OCI-LY1 (cell line): ENCODE results near the gene IGF2R.

Source experiments
- CTCF ChIP-seq: fragments of 200-600 bp; sonication (generic), shearing (Covaris generic); IDR thresholded peaks from 2 replicates; pipeline ENCODE4 v1.5.1; 2017; ENCODE audit warnings: mild to moderate bottlenecking, antibody characterized with exemption, low read length, moderate library complexity, mixed read lengths
- EZH2 ChIP-seq: fragments of 200-600 bp; sonication (generic), shearing (Covaris generic); IDR thresholded peaks from 2 replicates; pipeline ENCODE4 v1.8.0; 2017; ENCODE audit warnings: borderline replicate concordance, mixed run types, mild to moderate bottlenecking, antibody characterized with exemption, low read length, moderate library complexity, mixed read lengths

- TF ChIP-seq CTCF = no peak
- no peak for TF ChIP-seq EZH2
These were observed 74.9 kb downstream of the IGF2R start for GRCh38 chr6:160043784-160044183.
